ENCODE data around the gene CRLF2.
A peak's percentile ranks its signal among the peaks of the same experiment; 100 is the strongest.
"Not testable (repeated sequence)": the region's sequence is repeated elsewhere in the genome, so short reads cannot be mapped to it uniquely, and the experiment has no call there.

The CRLF2 gene

GRCh38 chrX:1212532-1212931, at the start of gene CRLF2:
Gene CRLF2, minus strand, starts transcription at chrX:1212649. Its CDS starts 15 bp downstream, at chrX:1212634.
- no peak for DNase-seq (ENCODE audit: low spot score)

GRCh38 chrX:1261771-1262170, 49.3 kb upstream of the CRLF2 start:
- DNase-seq (ENCODE audit: low spot score), result not testable (repeated sequence)

GRCh38 chrX:1261285-1261684, 48.8 kb upstream of the CRLF2 start:
- no peak for DNase-seq (ENCODE audit: low spot score)

GRCh38 chrX:1252861-1253260, 40.4 kb upstream of the CRLF2 start:
- DNase-seq (ENCODE audit: low spot score), result no peak

- no peak for DNase-seq (ENCODE audit: low spot score)
Observed at GRCh38 chrX:1249101-1249887, 36.8 kb upstream of the CRLF2 start.

- no peak for DNase-seq (ENCODE audit: low spot score)
Observed at GRCh38 chrX:1248331-1249061, 36.0 kb upstream of the CRLF2 start.

GRCh38 chrX:1246816-1247215, 34.4 kb upstream of the CRLF2 start:
- no peak for DNase-seq (ENCODE audit: low spot score)

- no peak for DNase-seq (ENCODE audit: low spot score)
Observed at GRCh38 chrX:1244164-1245076, 32.0 kb upstream of the CRLF2 start.

- DNase-seq (ENCODE audit: low spot score), result no peak
Observed at GRCh38 chrX:1242891-1243402, 30.5 kb upstream of the CRLF2 start.

GRCh38 chrX:1240551-1240950, 28.1 kb upstream of the CRLF2 start:
- not testable (repeated sequence) for DNase-seq (ENCODE audit: low spot score)

- peak; percentile 20 for DNase-seq (ENCODE audit: low spot score)
Observed at GRCh38 chrX:1239681-1240142, 27.3 kb upstream of the CRLF2 start.

- DNase-seq (ENCODE audit: low spot score), result no peak
Observed at GRCh38 chrX:1231850-1232465, 19.5 kb upstream of the CRLF2 start.

- DNase-seq (ENCODE audit: low spot score), result not testable (repeated sequence)
Observed at GRCh38 chrX:1228101-1228500, 15.7 kb upstream of the CRLF2 start.

GRCh38 chrX:1226249-1226648, 13.8 kb upstream of the CRLF2 start:
- no peak for DNase-seq (ENCODE audit: low spot score)

- DNase-seq (ENCODE audit: low spot score), result no peak
Observed at GRCh38 chrX:1224954-1225353, 12.5 kb upstream of the CRLF2 start.

- no peak for DNase-seq (ENCODE audit: low spot score)
Observed at GRCh38 chrX:1223242-1223600, 10.8 kb upstream of the CRLF2 start.

- no peak for DNase-seq (ENCODE audit: low spot score)
Observed at GRCh38 chrX:1222531-1223241, 10.2 kb upstream of the CRLF2 start.

- no peak for DNase-seq (ENCODE audit: low spot score)
Observed at GRCh38 chrX:1221296-1221845, 8.9 kb upstream of the CRLF2 start.

- no peak for DNase-seq (ENCODE audit: low spot score)
Observed at GRCh38 chrX:1218286-1218685, 5.8 kb upstream of the CRLF2 start.

GRCh38 chrX:1215123-1215823, 2.8 kb upstream of the CRLF2 start:
- no peak for DNase-seq (ENCODE audit: low spot score)
